ENCODE measurements around the gene ACSF3. TPM values are rescaled to one million over a fixed set of nuclear protein-coding genes. Genes with fewer than 3 reads are reported as not detected.
"Not testable (repeated sequence)": the region's sequence is repeated elsewhere in the genome, so short reads cannot be mapped to it uniquely, and the experiment has no call there.

ACSF3 gene
- total and polyA plus RNA-seq, 2 donors (not counting 1 experiment from before 2014, with no cell fraction given) = 9.2 to 23.1 TPM

DNA sequence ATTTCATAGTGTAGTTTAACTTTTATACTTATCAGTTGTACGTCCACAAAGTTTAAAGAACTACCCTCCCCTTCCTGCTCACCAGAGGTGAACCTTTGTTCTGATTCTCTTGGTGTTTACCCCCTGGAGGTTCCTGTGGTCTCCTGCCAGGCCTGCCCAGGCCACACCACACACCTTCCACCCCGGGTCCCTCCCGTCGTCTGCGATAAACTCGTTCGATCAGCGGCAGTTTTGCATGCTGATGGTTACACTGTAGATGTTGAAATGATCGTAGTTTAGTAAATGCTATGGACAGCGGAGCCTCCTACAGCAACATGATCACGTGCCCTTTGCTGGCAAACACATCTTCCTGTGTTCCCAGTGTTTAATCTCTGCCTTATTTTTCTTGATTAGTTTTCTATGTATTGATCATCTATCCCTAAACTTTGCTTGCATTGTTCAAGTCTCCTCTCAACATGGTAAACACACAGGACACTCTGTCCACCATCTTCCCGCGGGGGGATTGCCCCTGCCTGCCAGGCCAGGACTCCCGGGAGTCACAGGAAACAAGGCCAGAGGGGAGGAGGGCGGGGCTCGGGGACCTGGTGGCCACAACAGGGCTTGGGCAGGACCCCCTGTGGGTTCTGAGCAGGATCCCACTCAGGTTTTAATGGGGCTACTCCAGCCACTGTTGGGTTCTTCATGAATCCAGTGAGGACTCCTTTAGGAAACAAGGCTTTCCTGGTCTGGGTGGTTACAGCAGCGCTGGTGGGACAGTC, 2.8 kb upstream of the ACSF3 start:
- no peaks in the 10 kb centered on the region for H3K36me3 ChIP-seq (ENCODE audit: control insufficient read depth, insufficient read depth, low read length)
- H3K79me2 ChIP-seq (ENCODE audit: control insufficient read depth, insufficient read depth, low read length) = peaks cover 19% of the 10 kb centered on the region
- H2AFZ ChIP-seq (ENCODE audit: low read length) = no peak overlapping the region
- peaks cover 5% of the 10 kb centered on the region for H3K4me1 ChIP-seq (ENCODE audit: control insufficient read depth, extremely low read depth, insufficient read depth, low read length)
- no peak for DNase-seq (ENCODE audit: low read depth in 2 of 2)
- peaks cover 15% of the 10 kb centered on the region for H3K27me3 ChIP-seq (ENCODE audit: control insufficient read depth, insufficient read depth, low read length)
- H4K20me1 ChIP-seq (ENCODE audit: control insufficient read depth, extremely low read depth, insufficient read depth, low read length) = no peaks in the 10 kb centered on the region
- no peaks in the 10 kb centered on the region for H3K9me3 ChIP-seq (ENCODE audit: control insufficient read depth, insufficient read depth, low read depth, low read length)
- no peak overlapping the region for H3K27ac ChIP-seq (ENCODE audit: insufficient read depth, low read length)
- no peak overlapping the region for H3K4me3 ChIP-seq (replicated peaks in 1 of 4; ENCODE audit: control extremely low read depth in 1 of 4, insufficient read depth in 1 of 4, low read depth in 3 of 4, low read length in 4 of 4)
- no peak overlapping the region for H3K9ac ChIP-seq (ENCODE audit: insufficient read depth, low read length)
- H3K4me2 ChIP-seq (ENCODE audit: extremely low read depth, insufficient read depth, low read length) = no peak overlapping the region
- TF ChIP-seq, protein P1, sequence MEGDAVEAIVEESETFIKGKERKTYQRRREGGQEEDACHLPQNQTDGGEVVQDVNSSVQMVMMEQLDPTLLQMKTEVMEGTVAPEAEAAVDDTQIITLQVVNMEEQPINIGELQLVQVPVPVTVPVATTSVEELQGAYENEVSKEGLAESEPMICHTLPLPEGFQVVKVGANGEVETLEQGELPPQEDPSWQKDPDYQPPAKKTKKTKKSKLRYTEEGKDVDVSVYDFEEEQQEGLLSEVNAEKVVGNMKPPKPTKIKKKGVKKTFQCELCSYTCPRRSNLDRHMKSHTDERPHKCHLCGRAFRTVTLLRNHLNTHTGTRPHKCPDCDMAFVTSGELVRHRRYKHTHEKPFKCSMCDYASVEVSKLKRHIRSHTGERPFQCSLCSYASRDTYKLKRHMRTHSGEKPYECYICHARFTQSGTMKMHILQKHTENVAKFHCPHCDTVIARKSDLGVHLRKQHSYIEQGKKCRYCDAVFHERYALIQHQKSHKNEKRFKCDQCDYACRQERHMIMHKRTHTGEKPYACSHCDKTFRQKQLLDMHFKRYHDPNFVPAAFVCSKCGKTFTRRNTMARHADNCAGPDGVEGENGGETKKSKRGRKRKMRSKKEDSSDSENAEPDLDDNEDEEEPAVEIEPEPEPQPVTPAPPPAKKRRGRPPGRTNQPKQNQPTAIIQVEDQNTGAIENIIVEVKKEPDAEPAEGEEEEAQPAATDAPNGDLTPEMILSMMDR (conservative IDR thresholded peaks at IDR 0.05 in 1 of 2, IDR thresholded peaks at IDR 0.05 in 1 of 2; ENCODE audit: low read depth in 1 of 2, low read length in 2 of 2) = no peak
- no peak for TF ChIP-seq EZH2 (IDR thresholded peaks at IDR 0.05; ENCODE audit: low read length, missing control alignments)

DNA sequence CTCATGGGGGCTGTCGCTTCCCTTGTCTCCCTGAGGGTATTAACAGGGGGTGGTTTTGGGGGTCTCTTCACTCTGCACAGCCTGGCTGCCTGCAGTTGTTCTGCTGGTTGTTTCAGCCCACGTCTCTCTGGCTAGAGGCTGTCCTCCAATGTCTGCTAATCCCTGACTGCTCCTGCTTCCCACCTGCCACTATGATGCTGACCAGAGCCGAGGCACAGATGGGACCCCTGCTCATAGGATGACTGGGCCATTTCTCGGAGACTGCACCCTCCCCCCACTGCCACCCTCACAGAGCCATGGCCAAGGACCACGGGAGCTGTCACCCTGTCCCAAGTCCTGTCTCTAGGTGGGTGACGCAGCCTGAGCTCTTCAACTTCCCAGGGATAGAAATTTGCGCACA, 1.6 kb upstream of the ACSF3 start:
- H3K4me3 ChIP-seq (replicated peaks in 1 of 4; ENCODE audit: control extremely low read depth in 1 of 4, insufficient read depth in 1 of 4, low read depth in 3 of 4, low read length in 4 of 4) = no peak overlapping the region
- no peak overlapping the region for H2AFZ ChIP-seq (ENCODE audit: low read length)
- no peaks in the 10 kb centered on the region for H3K9me3 ChIP-seq (ENCODE audit: control insufficient read depth, insufficient read depth, low read depth, low read length)
- H3K4me2 ChIP-seq (ENCODE audit: extremely low read depth, insufficient read depth, low read length) = no peak overlapping the region
- no peak overlapping the region for H3K27ac ChIP-seq (ENCODE audit: insufficient read depth, low read length)
- no peaks in the 10 kb centered on the region for H4K20me1 ChIP-seq (ENCODE audit: control insufficient read depth, extremely low read depth, insufficient read depth, low read length)
- no peak overlapping the region for H3K9ac ChIP-seq (ENCODE audit: insufficient read depth, low read length)
- DNase-seq (ENCODE audit: low read depth in 2 of 2) = no peak
- H3K36me3 ChIP-seq (ENCODE audit: control insufficient read depth, insufficient read depth, low read length) = no peaks in the 10 kb centered on the region
- peaks cover 25% of the 10 kb centered on the region for H3K79me2 ChIP-seq (ENCODE audit: control insufficient read depth, insufficient read depth, low read length)
- H3K4me1 ChIP-seq (ENCODE audit: control insufficient read depth, extremely low read depth, insufficient read depth, low read length) = peaks cover 5% of the 10 kb centered on the region
- peaks cover 15% of the 10 kb centered on the region for H3K27me3 ChIP-seq (ENCODE audit: control insufficient read depth, insufficient read depth, low read length)
- TF ChIP-seq, protein P1 (conservative IDR thresholded peaks at IDR 0.05 in 1 of 2, IDR thresholded peaks at IDR 0.05 in 1 of 2; ENCODE audit: low read depth in 1 of 2, low read length in 2 of 2) = no peak
- TF ChIP-seq EZH2 (IDR thresholded peaks at IDR 0.05; ENCODE audit: low read length, missing control alignments) = no peak

DNA sequence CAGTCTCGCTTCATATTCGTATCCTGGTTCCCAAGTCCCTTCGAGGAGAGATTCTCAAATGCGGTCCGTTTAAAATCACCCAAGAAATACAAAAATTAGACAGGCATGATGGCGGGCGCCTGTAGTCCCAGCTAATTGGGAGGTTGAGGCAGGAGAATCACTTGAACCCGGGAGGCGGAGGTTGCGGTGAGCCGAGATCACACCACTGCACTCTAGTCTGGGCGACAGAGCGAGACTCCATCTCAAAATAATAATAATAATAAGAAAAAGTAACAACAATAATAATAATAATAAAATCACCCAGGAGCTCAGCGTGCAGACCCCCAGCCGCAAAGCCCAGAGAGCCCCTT, 425 bp upstream of the ACSF3 start:
- Histone ChIP-seq H3K9ac (ENCODE audit: insufficient read depth, low read length) (peak overlapping the region; percentile 75), H2AFZ (ENCODE audit: low read length) (peak overlapping the region; percentile 91), H3K27me3 (ENCODE audit: control insufficient read depth, insufficient read depth, low read length) (peaks cover 12% of the 10 kb centered on the region), H3K4me2 (ENCODE audit: extremely low read depth, insufficient read depth, low read length) (peak overlapping the region; percentile 78), H3K27ac (ENCODE audit: insufficient read depth, low read length) (peak overlapping the region; percentile 54), H3K79me2 (ENCODE audit: control insufficient read depth, insufficient read depth, low read length) (peaks cover 30% of the 10 kb centered on the region), H3K4me3 (replicated peaks in 1 of 4; ENCODE audit: control extremely low read depth in 1 of 4, insufficient read depth in 1 of 4, low read depth in 3 of 4, low read length in 4 of 4) (peak overlapping the region in 3 of 4 experiments; percentile 33 to 80 (median 78))
- H4K20me1 ChIP-seq (ENCODE audit: control insufficient read depth, extremely low read depth, insufficient read depth, low read length); H3K4me1 ChIP-seq (ENCODE audit: control insufficient read depth, extremely low read depth, insufficient read depth, low read length); H3K36me3 ChIP-seq (ENCODE audit: control insufficient read depth, insufficient read depth, low read length); H3K9me3 ChIP-seq (ENCODE audit: control insufficient read depth, insufficient read depth, low read depth, low read length); DNase-seq (ENCODE audit: low read depth in 2 of 2): not testable (repeated sequence)

Data from fibroblast of lung (primary cell).